Measurements from ENCODE around the gene KRT78.
"Not testable (repeated sequence)": the region's sequence is repeated elsewhere in the genome, so short reads cannot be mapped to it uniquely, and the experiment has no call there.

The KRT78 gene

DNA sequence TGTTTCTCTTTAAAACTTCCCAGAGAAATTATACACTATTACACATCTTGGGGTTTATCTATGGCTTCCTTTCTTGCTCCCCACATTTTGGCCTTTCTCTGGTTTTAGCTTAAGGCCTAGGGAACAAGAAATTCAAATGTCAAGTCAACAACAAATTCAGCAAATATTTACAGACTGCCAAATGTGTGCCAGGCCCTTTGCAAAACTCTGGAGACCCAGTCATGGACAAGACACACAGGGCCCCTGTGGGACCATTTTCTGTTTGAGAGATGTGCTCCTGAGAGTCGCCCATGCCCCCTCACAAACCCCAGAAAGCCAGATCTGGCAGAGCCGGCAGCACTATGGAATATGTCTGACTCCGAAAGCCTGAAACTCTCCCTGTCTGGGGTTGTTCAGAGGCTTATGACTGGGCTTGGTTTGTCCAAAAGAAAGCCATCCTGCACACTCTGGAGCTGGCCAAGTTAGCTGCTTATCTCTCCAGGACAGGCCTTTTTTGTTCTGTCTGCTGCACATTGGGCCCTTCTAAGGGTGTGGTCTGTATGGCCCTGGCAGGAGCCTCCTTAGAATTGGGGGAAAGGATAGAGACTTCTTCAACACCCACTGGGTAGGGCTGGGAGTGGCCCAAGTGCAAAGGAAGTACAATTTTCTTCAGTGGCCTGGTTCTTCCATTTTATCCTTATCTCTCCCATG lies 51.8 kb downstream of the KRT78 start:
- no peak overlapping the region for H3K4me3 Mint-ChIP-seq
- H3K4me1 Mint-ChIP-seq = no peaks in the 10 kb centered on the region
- no peaks in the 10 kb centered on the region for H3K36me3 Mint-ChIP-seq (ENCODE audit: low read depth)
- peaks cover 15% of the 10 kb centered on the region for H3K27me3 Mint-ChIP-seq (ENCODE audit: low read depth)
- TF ChIP-seq, protein P1, sequence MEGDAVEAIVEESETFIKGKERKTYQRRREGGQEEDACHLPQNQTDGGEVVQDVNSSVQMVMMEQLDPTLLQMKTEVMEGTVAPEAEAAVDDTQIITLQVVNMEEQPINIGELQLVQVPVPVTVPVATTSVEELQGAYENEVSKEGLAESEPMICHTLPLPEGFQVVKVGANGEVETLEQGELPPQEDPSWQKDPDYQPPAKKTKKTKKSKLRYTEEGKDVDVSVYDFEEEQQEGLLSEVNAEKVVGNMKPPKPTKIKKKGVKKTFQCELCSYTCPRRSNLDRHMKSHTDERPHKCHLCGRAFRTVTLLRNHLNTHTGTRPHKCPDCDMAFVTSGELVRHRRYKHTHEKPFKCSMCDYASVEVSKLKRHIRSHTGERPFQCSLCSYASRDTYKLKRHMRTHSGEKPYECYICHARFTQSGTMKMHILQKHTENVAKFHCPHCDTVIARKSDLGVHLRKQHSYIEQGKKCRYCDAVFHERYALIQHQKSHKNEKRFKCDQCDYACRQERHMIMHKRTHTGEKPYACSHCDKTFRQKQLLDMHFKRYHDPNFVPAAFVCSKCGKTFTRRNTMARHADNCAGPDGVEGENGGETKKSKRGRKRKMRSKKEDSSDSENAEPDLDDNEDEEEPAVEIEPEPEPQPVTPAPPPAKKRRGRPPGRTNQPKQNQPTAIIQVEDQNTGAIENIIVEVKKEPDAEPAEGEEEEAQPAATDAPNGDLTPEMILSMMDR (IDR thresholded peaks at IDR 0.05; ENCODE audit: unreplicated experiment in 3 of 3) = no peak
- H3K27ac Mint-ChIP-seq = no peak overlapping the region
- H3K9me3 Mint-ChIP-seq = no peaks in the 10 kb centered on the region

DNA sequence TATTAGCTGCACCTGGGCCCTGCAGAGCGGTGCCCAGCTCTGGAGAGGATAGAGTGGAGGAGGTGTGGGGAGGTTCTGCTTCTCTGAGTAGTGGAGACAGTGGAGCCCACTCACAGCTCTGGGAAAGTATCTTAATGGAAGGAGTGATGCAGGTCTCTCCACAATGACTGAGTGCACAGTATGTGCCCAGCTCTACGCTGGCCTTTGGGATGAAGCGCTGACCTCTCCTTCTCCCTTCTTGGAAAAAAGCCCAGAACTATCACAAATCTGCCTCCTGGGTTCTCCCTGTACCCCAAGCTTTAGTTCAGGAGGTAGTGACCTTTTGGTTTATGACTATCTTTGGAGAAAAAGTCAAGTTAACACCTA lies 52.4 kb downstream of the KRT78 start:
- no peak overlapping the region for H3K4me3 Mint-ChIP-seq

DNA sequence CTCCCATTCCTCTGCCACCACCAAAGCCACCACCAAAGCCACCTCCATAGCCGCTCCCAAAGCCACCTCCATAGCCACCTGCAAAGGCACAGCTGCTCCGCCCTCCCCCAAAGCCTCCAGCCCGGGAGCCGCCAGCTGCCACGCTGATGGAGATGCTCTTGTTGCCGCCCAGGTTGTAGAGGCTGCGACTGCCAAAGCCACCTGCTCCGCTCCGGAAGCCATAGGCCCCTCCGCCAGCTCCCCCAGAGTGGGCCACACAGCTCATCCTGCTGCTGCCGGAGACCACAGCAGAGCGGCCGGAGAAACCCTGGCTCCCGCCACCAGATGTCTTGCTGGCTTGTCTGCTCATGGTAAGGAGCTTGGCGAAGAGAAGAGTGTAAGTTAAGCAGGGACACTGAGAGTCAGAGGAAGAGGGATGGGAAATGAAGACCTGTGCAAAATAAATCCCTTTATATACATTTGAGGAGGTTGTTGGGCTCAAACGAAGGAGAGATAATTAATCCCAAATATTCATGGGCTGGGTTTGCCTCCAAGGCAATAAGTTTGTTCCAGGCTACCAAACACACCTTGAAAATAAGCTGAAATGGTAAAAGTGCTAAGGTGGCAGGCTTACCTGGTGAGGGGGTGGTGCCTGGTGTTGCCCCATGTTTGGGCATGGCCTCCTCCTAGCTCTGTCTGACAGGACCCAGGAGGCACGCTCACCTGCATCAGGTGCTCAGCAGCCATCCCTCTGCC lies 52.9 kb downstream of the KRT78 start, which contains the start of gene KRT3:
KRT3 (minus strand) TSS at position 424 of the 735 bp plus-strand sequence; CDS start at position 349, 75 bp downstream.
- H3K4me1 Mint-ChIP-seq = no peaks in the 10 kb centered on the region
- no peaks in the 10 kb centered on the region for H3K36me3 Mint-ChIP-seq (ENCODE audit: low read depth)
- H3K9me3 Mint-ChIP-seq = no peaks in the 10 kb centered on the region
- TF ChIP-seq, protein P1 (IDR thresholded peaks at IDR 0.05; ENCODE audit: unreplicated experiment in 3 of 3) = no peak
- H3K27me3 Mint-ChIP-seq (ENCODE audit: low read depth) = peaks cover 19% of the 10 kb centered on the region
- H3K27ac Mint-ChIP-seq = no peak within 1 kb of the TSS
- no peak within 1 kb of the TSS for H3K4me3 Mint-ChIP-seq

More for the DNA sequence above, 52.4 kb downstream of the KRT78 start:
- TF ChIP-seq, protein P1 (IDR thresholded peaks at IDR 0.05; ENCODE audit: unreplicated experiment in 3 of 3) = no peak
- H3K27ac Mint-ChIP-seq = no peak overlapping the region
- H3K9me3 Mint-ChIP-seq = no peaks in the 10 kb centered on the region
- H3K36me3 Mint-ChIP-seq (ENCODE audit: low read depth) = no peaks in the 10 kb centered on the region
- peaks cover 19% of the 10 kb centered on the region for H3K27me3 Mint-ChIP-seq (ENCODE audit: low read depth)
- H3K4me1 Mint-ChIP-seq = no peaks in the 10 kb centered on the region

DNA sequence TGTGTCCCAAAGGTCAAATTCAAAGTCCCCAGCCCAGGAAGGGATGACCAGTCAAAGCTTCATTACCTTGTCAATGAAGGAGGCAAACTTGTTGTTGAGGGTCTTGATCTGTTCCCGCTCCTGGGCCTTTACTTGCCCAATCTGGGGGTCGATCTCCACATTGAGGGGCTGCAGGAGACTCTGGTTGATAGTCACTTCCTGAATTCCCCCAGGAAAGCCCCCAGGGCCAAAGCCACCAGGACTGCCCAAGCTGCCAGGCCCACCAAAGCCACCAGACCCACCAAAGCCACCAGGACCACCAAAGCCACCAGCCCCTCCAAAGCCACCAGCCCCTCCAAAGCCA lies 53.5 kb downstream of the KRT78 start:
- H3K9me3 Mint-ChIP-seq; H3K4me3 Mint-ChIP-seq; H3K27ac Mint-ChIP-seq; H3K4me1 Mint-ChIP-seq; H3K36me3 Mint-ChIP-seq (ENCODE audit: low read depth): not testable (repeated sequence)
- peaks cover 24% of the 10 kb centered on the region for H3K27me3 Mint-ChIP-seq (ENCODE audit: low read depth)

DNA sequence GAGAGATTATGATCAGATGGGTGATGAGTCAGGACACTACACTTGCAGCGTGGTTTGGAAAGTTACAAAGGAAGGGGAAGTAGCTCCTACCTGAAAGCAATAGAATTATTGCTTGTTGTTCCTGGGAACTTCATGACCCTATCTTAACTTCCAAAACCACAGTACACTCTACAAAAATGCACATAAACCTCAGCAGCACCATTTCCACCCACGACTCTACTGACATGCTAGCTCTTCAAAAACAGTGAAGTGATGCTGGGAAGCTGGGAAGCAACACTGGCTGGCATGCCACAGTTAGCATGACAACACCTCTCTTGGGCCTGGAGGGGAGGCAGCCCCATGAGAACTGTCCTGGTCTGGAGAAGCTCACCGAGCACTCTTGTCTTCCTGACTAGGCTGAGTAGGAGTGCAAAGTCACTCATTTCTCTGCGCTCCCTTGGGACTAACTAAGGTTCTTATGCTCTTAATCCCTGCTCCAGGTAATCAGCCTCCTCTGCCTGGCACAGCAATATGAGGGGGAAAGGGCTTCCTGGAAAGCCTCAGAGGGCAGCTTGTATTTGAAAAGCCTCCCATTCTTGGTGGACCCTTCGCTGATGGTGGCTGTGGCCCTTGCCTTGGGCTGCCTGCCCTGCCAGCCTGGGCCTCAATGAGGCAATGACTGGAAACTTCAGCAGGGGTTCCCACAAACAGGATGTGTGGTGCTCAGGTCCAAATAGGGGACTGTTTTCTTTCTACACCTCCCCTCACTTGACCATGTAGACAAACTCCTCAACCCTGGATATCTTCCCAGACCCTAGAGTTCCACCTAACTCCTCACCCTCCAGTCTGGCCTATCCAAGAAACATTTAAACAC lies 54.1 kb downstream of the KRT78 start:
- Mint-ChIP-seq H3K4me1 (no peaks in the 10 kb centered on the region), H3K4me3 (no peak overlapping the region), H3K9me3 (no peaks in the 10 kb centered on the region), H3K27me3 (ENCODE audit: low read depth) (peaks cover 27% of the 10 kb centered on the region), H3K36me3 (ENCODE audit: low read depth) (no peaks in the 10 kb centered on the region), H3K27ac (no peak overlapping the region)
- TF ChIP-seq, protein P1 (IDR thresholded peaks at IDR 0.05; ENCODE audit: unreplicated experiment in 3 of 3) = no peak

Data from nephron (organoid).